IMR-90 (cell line): ENCODE measurements around the gene TEX52. TPM values are rescaled to one million over a fixed set of nuclear protein-coding genes. Genes with fewer than 3 reads are reported as not detected.

Experiments
- ATAC-seq: fragments of 200-7000 bp; cut with Tn5 transposase; 2 replicates; pipeline ENCODE4 v1.9.1; 2020; ENCODE audit warnings: low read depth, mild to moderate bottlenecking, moderate library complexity
- BruUV-seq: library from RNA; stranded (reverse); fragments of 400-500 nt; replicated peaks from 2 replicates; lab custom pipeline; 2021; lab: Mats Ljungman, UMichigan
- CTCF ChIA-PET: fragments of 300-600 bp; formaldehyde crosslinking; extraction: SDS; loops from one replicate; lab custom pipeline; 2021; ENCODE audit warnings: antibody characterized with exemption; lab: Yijun Ruan, JAX
- POLR2A ChIA-PET: fragments of 300-600 bp; sonication (Branson Sonifier 250); formaldehyde crosslinking; loops from one replicate; lab custom pipeline; 2022; ENCODE audit warnings: antibody characterized with exemption; ENCODE audit not compliant: unreplicated experiment; lab: Charles Lee
- DNase-seq: peaks from one replicate; pipeline ENCODE4 v3.0.0; 2013
- H2AFZ ChIP-seq: replicated peaks from 2 replicates; pipeline ENCODE3; 2013; ENCODE audit warnings: low read length, mild to moderate bottlenecking; ENCODE audit not compliant: poor library complexity
- H2AK5ac ChIP-seq: 2 replicates; pipeline ENCODE4 v1.6.1; 2013; ENCODE audit warnings: low read depth, low read length, inconsistent platforms
- H2AK9ac ChIP-seq: replicated peaks from 2 replicates; pipeline ENCODE3; 2013; ENCODE audit warnings: mild to moderate bottlenecking, low read depth, low read length, moderate library complexity; ENCODE audit not compliant: poor library complexity
- H2BK120ac ChIP-seq: 2 replicates; pipeline ENCODE4 v1.6.1; 2013; ENCODE audit warnings: low read depth, low read length, inconsistent platforms
- H2BK15ac ChIP-seq: 3 replicates; pipeline ENCODE4 v1.6.1; 2013; ENCODE audit warnings: low read depth, low read length, inconsistent platforms
- H2BK20ac ChIP-seq: 2 replicates; pipeline ENCODE4 v1.6.1; 2013; ENCODE audit warnings: low read depth, mild to moderate bottlenecking, inconsistent platforms, low read length, moderate library complexity
- H2BK5ac ChIP-seq: 2 replicates; pipeline ENCODE4 v1.6.1; 2013; ENCODE audit warnings: mild to moderate bottlenecking, low read depth, low read length, inconsistent platforms; ENCODE audit not compliant: poor library complexity, severe bottlenecking
- H3K14ac ChIP-seq: replicated peaks from 2 replicates; pipeline ENCODE4 v1.6.1; 2013; ENCODE audit warnings: low read depth, low read length, inconsistent platforms
- H3K18ac ChIP-seq: 2 replicates; pipeline ENCODE4 v1.6.1; 2013; ENCODE audit warnings: low read depth, low read length, control low read depth
- H3K23ac ChIP-seq: 2 replicates; pipeline ENCODE4 v1.6.1; 2013; ENCODE audit warnings: low read depth, low read length, inconsistent platforms
- H3K27ac ChIP-seq: 2 replicates; pipeline ENCODE4 v1.5.1; 2013; ENCODE audit warnings: mild to moderate bottlenecking, control low read depth, low read length; ENCODE audit not compliant: insufficient read depth
- H3K27me3 ChIP-seq: 2 replicates; pipeline ENCODE4 v1.6.1; 2013; ENCODE audit warnings: low read length; ENCODE audit not compliant: control insufficient read depth, insufficient read depth
- H3K36me3 ChIP-seq: 2 replicates; pipeline ENCODE4 v1.6.1; 2013; ENCODE audit warnings: low read length, mixed read lengths; ENCODE audit not compliant: control insufficient read depth, insufficient read depth
- H3K4ac ChIP-seq: 2 replicates; pipeline ENCODE4 v1.6.1; 2013; ENCODE audit warnings: low read depth, low read length, inconsistent platforms
- H3K4me1 ChIP-seq: 2 replicates; pipeline ENCODE4 v1.6.1; 2013; ENCODE audit warnings: low read length, mixed read lengths; ENCODE audit not compliant: control insufficient read depth, insufficient read depth
- H3K4me2 ChIP-seq: 2 replicates; pipeline ENCODE4 v1.6.1; 2013; ENCODE audit warnings: low read depth, mild to moderate bottlenecking, control low read depth, low read length, moderate library complexity
- H3K4me3 ChIP-seq: 2 replicates; pipeline ENCODE4 v1.5.1; 2013; ENCODE audit warnings: low read depth, mild to moderate bottlenecking, control low read depth, low read length, moderate library complexity; ENCODE audit not compliant: insufficient read depth
- H3K56ac ChIP-seq: 2 replicates; pipeline ENCODE4 v1.6.1; 2013; ENCODE audit warnings: low read length, inconsistent platforms; ENCODE audit not compliant: insufficient read depth; ENCODE audit errors: extremely low read depth
- H3K79me1 ChIP-seq, 2 experiments: 2 replicates each; pipeline ENCODE4 v1.6.1; 2013; ENCODE audit warnings: low read length in 2 of 2, inconsistent platforms in 1 of 2, low read depth in 1 of 2
- H3K9ac ChIP-seq: 2 replicates; pipeline ENCODE4 v1.6.1; 2013; ENCODE audit warnings: low read depth, low read length, control low read depth
- H3K9me1 ChIP-seq: 2 replicates; pipeline ENCODE4 v1.6.1; 2013; ENCODE audit warnings: low read length, inconsistent platforms; ENCODE audit not compliant: insufficient read depth
- H3K9me3 ChIP-seq: 2 replicates; pipeline ENCODE4 v1.6.1; 2013; ENCODE audit warnings: low read length; ENCODE audit not compliant: control insufficient read depth, insufficient read depth
- H4K20me1 ChIP-seq: 2 replicates; pipeline ENCODE4 v1.6.1; 2013; ENCODE audit warnings: low read length, inconsistent platforms; ENCODE audit not compliant: insufficient read depth
- H4K5ac ChIP-seq: 2 replicates; pipeline ENCODE4 v1.6.1; 2013; ENCODE audit warnings: mild to moderate bottlenecking, low read depth, low read length, control low read depth
- H4K8ac ChIP-seq, 2 experiments: 2 replicates each; pipeline ENCODE4 v1.6.1; 2013; ENCODE audit warnings: low read depth in 2 of 2, low read length in 2 of 2, control low read depth in 1 of 2, inconsistent platforms in 1 of 2
- H4K91ac ChIP-seq: 2 replicates; pipeline ENCODE4 v1.6.1; 2013; ENCODE audit warnings: low read depth, low read length, inconsistent platforms; ENCODE audit not compliant: insufficient read depth
- BHLHE40 ChIP-seq: fragments of 150-350 bp; IDR thresholded peaks from 2 replicates; pipeline ENCODE4 v1.6.1; 2016; ENCODE audit warnings: mild to moderate bottlenecking, low read depth, low read length
- CEBPB ChIP-seq: IDR thresholded peaks from 2 replicates; pipeline ENCODE4 v1.6.1; 2012; ENCODE audit warnings: low read depth, low read length, improper control_type of control experiment
- CHD1 ChIP-seq: IDR thresholded peaks from 2 replicates; pipeline ENCODE4 v1.6.1; 2012; ENCODE audit warnings: low read depth, low read length, improper control_type of control experiment
- CTCF ChIP-seq: conservative IDR thresholded peaks from 2 replicates; pipeline ENCODE4 v1.5.1; 2012; ENCODE audit warnings: mild to moderate bottlenecking, low read depth, low read length, improper control_type of control experiment
- ELK1 ChIP-seq: fragments of 150-350 bp; IDR thresholded peaks from 2 replicates; pipeline ENCODE4 v1.6.1; 2016; ENCODE audit warnings: low read depth, mild to moderate bottlenecking, low read length, moderate library complexity, borderline replicate concordance
- FOS ChIP-seq: fragments of 150-350 bp; IDR thresholded peaks from 2 replicates; pipeline ENCODE4 v1.6.1; 2016; ENCODE audit warnings: low read depth, low read length
- MAFK ChIP-seq: IDR thresholded peaks from 2 replicates; pipeline ENCODE4 v1.6.1; 2012; ENCODE audit warnings: low read depth, low read length, improper control_type of control experiment
- MAZ ChIP-seq: IDR thresholded peaks from 2 replicates; pipeline ENCODE4 v1.6.1; 2012; ENCODE audit warnings: low read depth, mild to moderate bottlenecking, low read length, improper control_type of control experiment, moderate library complexity, borderline replicate concordance
- MXI1 ChIP-seq: IDR thresholded peaks from 2 replicates; pipeline ENCODE4 v1.6.1; 2012; ENCODE audit warnings: low read depth, mild to moderate bottlenecking, low read length, moderate library complexity, borderline replicate concordance
- NFE2L2 ChIP-seq: fragments of 150-350 bp; IDR thresholded peaks from 2 replicates; pipeline ENCODE4 v1.6.1; 2016; ENCODE audit warnings: low read depth, mild to moderate bottlenecking, low read length
- POLR2A ChIP-seq: IDR thresholded peaks from 2 replicates; pipeline ENCODE4 v1.6.1; 2012; ENCODE audit warnings: mild to moderate bottlenecking, low read depth, low read length
- RAD21 ChIP-seq: IDR thresholded peaks from 2 replicates; pipeline ENCODE4 v1.6.1; 2012; ENCODE audit warnings: low read length, improper control_type of control experiment
- RCOR1 ChIP-seq: IDR thresholded peaks from 2 replicates; pipeline ENCODE4 v1.6.1; 2012; ENCODE audit warnings: mild to moderate bottlenecking, low read length, improper control_type of control experiment; ENCODE audit not compliant: insufficient replicate concordance
- RFX5 ChIP-seq: IDR thresholded peaks from 2 replicates; pipeline ENCODE4 v1.8.0; 2012; ENCODE audit warnings: low read depth, mild to moderate bottlenecking, low read length, moderate library complexity
- SMC3 ChIP-seq: fragments of 150-350 bp; IDR thresholded peaks from 2 replicates; pipeline ENCODE4 v1.6.1; 2016; ENCODE audit warnings: low read depth, mild to moderate bottlenecking, antibody characterized with exemption, low read length, moderate library complexity
- USF2 ChIP-seq: fragments of 150-350 bp; IDR thresholded peaks from 2 replicates; pipeline ENCODE4 v1.6.1; 2017; ENCODE audit warnings: mild to moderate bottlenecking, antibody characterized with exemption, low read length, low read depth
- WGBS, 2 experiments: methylation state at CpG; one replicate each; pipeline versions ENCODE4 v1.1.5 to v1.1.7; 2013; ENCODE audit warnings: missing lambda C conversion rate in 2 of 2; ENCODE audit not compliant: insufficient read length in 1 of 2; ENCODE audit errors: extremely low coverage in 2 of 2; 5-methylcytosine and 5-hydroxymethylcytosine counted together
- dilution Hi-C: fragments of 300-500 bp; cut with HindIII; formaldehyde crosslinking; loops from one replicate; pipeline ENCODE4 v1.14.3; 2018; ENCODE audit warnings: low sequenced_read_pairs; ENCODE audit not compliant: unreplicated experiment
- in situ Hi-C: fragments of 300-500 bp; cut with MboI; formaldehyde crosslinking; loops from 3 replicates; pipeline ENCODE4 v1.14.3; 2019; ENCODE audit warnings: low sequenced_read_pairs, inconsistent platforms, mixed read lengths
- intact Hi-C: fragments of 100-400 bp; cut with micrococcal nuclease; formaldehyde crosslinking; loops from 2 replicates; pipeline ENCODE4 v1.10.0; 2022
- polyA plus RNA-seq, 3 experiments: library from polyadenylated mRNA; depleted of rRNA; stranded (reverse); fragments of >200 nt; gene quantifications; 2 replicates each; pipeline ENCODE4 v1.2.3, GENCODE V29; 2012; ENCODE audit warnings: low replicate concordance in 1 of 3
- total RNA-seq: library from RNA; depleted of rRNA; stranded (reverse); fragments of >200 nt; gene quantifications from 2 replicates; pipeline ENCODE4 v1.2.3, GENCODE V29; 2012

The TEX52 gene
- total and polyA plus RNA-seq, 2 of the 4 experiments (the other 2 are of a cell fraction) = not detected

- peak overlapping the region; percentile 98 to 99 for H4K8ac ChIP-seq
- no TSS peak for BruUV-seq
- H3K79me1 ChIP-seq = no peaks in the 10 kb centered on the region
- peak overlapping the region; percentile 85 for H3K14ac ChIP-seq
- H2BK15ac ChIP-seq = peak overlapping the region; percentile 60; the same call in 1 of the 3 replicates
- no peak overlapping the region for H3K4me3 ChIP-seq
- H2BK5ac ChIP-seq = peak overlapping the region; percentile 25
- peak overlapping the region; percentile 70 for H2BK20ac ChIP-seq
- 0% methylated on average over 1 of the region's 6 CpGs; no CpG with 5 or more reads in 1 of the 2 experiments for WGBS, 2 experiments
- no peak overlapping the region for H3K4me2 ChIP-seq
- H3K4me1 ChIP-seq = peaks cover 14% of the 10 kb centered on the region
- no peaks in the 10 kb centered on the region for H3K9me3 ChIP-seq
- 0 out of 2 replicates have a peak, but pooled peaks cover 2% of the 10 kb centered on the region for H4K20me1 ChIP-seq
- H3K36me3 ChIP-seq = no peaks in the 10 kb centered on the region
- dilution Hi-C loops (no loop called here), intact Hi-C loops (no loop called here), in situ Hi-C loops (no loop called here)
- peak overlapping the region; percentile 39 for H3K18ac ChIP-seq
- peak overlapping the region; percentile 23 for H2AK9ac ChIP-seq
- no peak overlapping the region; the same call in 1 of the 2 replicates for H3K56ac ChIP-seq
- DNase-seq (peak; percentile 85), ATAC-seq (peak; percentile 48)
- ChIA-PET CTCF (interaction anchor here (0.5 to 1.1 kb wide), 3 partner anchors 9 to 33 kb away, joined by 3 to 4 read pairs (median 3); no protein-coding TSS in a partner anchor), POLR2A (no interaction called here)
- peak overlapping the region; percentile 76 for H4K5ac ChIP-seq
- peak overlapping the region; percentile 75; the same call in 1 of the 2 replicates for H3K23ac ChIP-seq
- H4K91ac ChIP-seq = peak overlapping the region; percentile 74
- H3K9me1 ChIP-seq = peaks cover 14% of the 10 kb centered on the region
- peak overlapping the region; percentile 20; the same call in 1 of the 2 replicates for H2AK5ac ChIP-seq
- peak overlapping the region; percentile 75 for H2BK120ac ChIP-seq
- H3K27me3 ChIP-seq = no peaks in the 10 kb centered on the region
- TF ChIP-seq CEBPB (peak; percentile 45; the same call in 1 of the 2 replicates), MAFK (no peak), MAZ (0 out of 2 replicates have a peak, but pooled peaks have one; percentile 26), POLR2A (no peak), RAD21 (no peak), USF2 (no peak), ELK1 (no peak), RFX5 (no peak), MXI1 (no peak), RCOR1 (no peak), SMC3 (no peak), CTCF (no peak), CHD1 (no peak), BHLHE40 (0 out of 2 replicates have a peak, but pooled peaks have one; percentile 15), FOS (no peak), NFE2L2 (no peak)
- H3K9ac ChIP-seq = 0 out of 2 replicates have a peak overlapping the region, but pooled peaks have one; percentile 20
- H2AFZ ChIP-seq = peak overlapping the region; percentile 91
- no peak overlapping the region for H3K27ac ChIP-seq
- H3K4ac ChIP-seq = peak overlapping the region; percentile 92
Observed at GRCh38 chr12:2845280-2845679, 11.6 kb downstream of the TEX52 start.
